HTERT RPE-1 (cell line): ENCODE measurements around the gene DNMT3A.

Source experiments
- in situ Hi-C: fragments of 300-500 bp; cut with MboI; formaldehyde crosslinking; loops from 4 replicates; pipeline ENCODE4 v1.14.3; 2020; ENCODE audit warnings: low sequenced_read_pairs

DNMT3A gene

GRCh38 chr2:25328152-25329085 lies 13.3 kb downstream of the DNMT3A start:
- in situ Hi-C loops: no loop called here

GRCh38 chr2:25326326-25327013 lies 15.3 kb downstream of the DNMT3A start:
- in situ Hi-C loops: no loop called here

GRCh38 chr2:25324905-25325592 lies 16.7 kb downstream of the DNMT3A start:
- in situ Hi-C loops: no loop called here

- in situ Hi-C loops: no loop called here
Measured at GRCh38 chr2:25324251-25324650, 17.5 kb downstream of the DNMT3A start.

- in situ Hi-C loops: no loop called here
Measured at GRCh38 chr2:25323610-25324189, 18.0 kb downstream of the DNMT3A start.

- in situ Hi-C loops: no loop called here
Measured at GRCh38 chr2:25323042-25323514, 18.6 kb downstream of the DNMT3A start.

- in situ Hi-C loops: no loop called here
Measured at GRCh38 chr2:25322312-25322711, 19.4 kb downstream of the DNMT3A start.

GRCh38 chr2:25320077-25320476 lies 21.6 kb downstream of the DNMT3A start:
- in situ Hi-C loops: no loop called here

- in situ Hi-C loops: no loop called here
Measured at GRCh38 chr2:25316101-25316500, 25.6 kb downstream of the DNMT3A start.

- in situ Hi-C loops: no loop called here
Measured at GRCh38 chr2:25315316-25315680, 26.4 kb downstream of the DNMT3A start.

GRCh38 chr2:25314514-25315315 lies 27.0 kb downstream of the DNMT3A start:
- in situ Hi-C loops: no loop called here

- in situ Hi-C loops: no loop called here
Measured at GRCh38 chr2:25313711-25314513, 27.8 kb downstream of the DNMT3A start.

- in situ Hi-C loops: no loop called here
Measured at GRCh38 chr2:25312958-25313710, 28.6 kb downstream of the DNMT3A start.

GRCh38 chr2:25311865-25312575 lies 29.7 kb downstream of the DNMT3A start:
- in situ Hi-C loops: no loop called here

GRCh38 chr2:25310965-25311864 lies 30.5 kb downstream of the DNMT3A start:
- in situ Hi-C loops: no loop called here

- in situ Hi-C loops: no loop called here
Measured at GRCh38 chr2:25310709-25310964, 31.1 kb downstream of the DNMT3A start.

GRCh38 chr2:25309402-25309801 lies 32.3 kb downstream of the DNMT3A start:
- in situ Hi-C loops: no loop called here
